Rectal smooth muscle tissue (tissue), 1 donor: ENCODE results near the gene TMEM86B.
"Not testable (repeated sequence)": the region's sequence is repeated elsewhere in the genome, so short reads cannot be mapped to it uniquely, and the experiment has no call there.

Experiments used
- H3K27ac ChIP-seq: one replicate; pipeline ENCODE4 v1.7.0; 2013; ENCODE audit warnings: low read depth, low read length, inconsistent platforms
- H3K27me3 ChIP-seq: one replicate; pipeline ENCODE4 v1.7.0; 2013; ENCODE audit warnings: low read length; ENCODE audit not compliant: control insufficient read depth, insufficient read depth
- H3K36me3 ChIP-seq: one replicate; pipeline ENCODE4 v1.7.0; 2013; ENCODE audit warnings: low read length; ENCODE audit not compliant: control insufficient read depth, insufficient read depth
- H3K4me1 ChIP-seq: one replicate; pipeline ENCODE4 v1.7.0; 2013; ENCODE audit warnings: low read length; ENCODE audit not compliant: control insufficient read depth, insufficient read depth
- H3K4me3 ChIP-seq: one replicate; pipeline ENCODE4 v1.7.0; 2013; ENCODE audit warnings: low read length
- H3K9ac ChIP-seq: one replicate; pipeline ENCODE4 v1.7.0; 2013; ENCODE audit warnings: low read length

Gene TMEM86B

GRCh38 chr19:55216461-55217198 lies 11.9 kb downstream of the TMEM86B start:
- Histone ChIP-seq H3K27me3 (no peaks in the 10 kb centered on the region), H3K27ac (peak overlapping the region; percentile 21), H3K9ac (no peak overlapping the region), H3K36me3 (no peaks in the 10 kb centered on the region), H3K4me3 (peak overlapping the region; percentile 59), H3K4me1 (no peaks in the 10 kb centered on the region)

- H3K27me3 ChIP-seq = no peaks in the 10 kb centered on the region
- H3K27ac ChIP-seq = no peak overlapping the region
- H3K4me3 ChIP-seq = no peak overlapping the region
- no peaks in the 10 kb centered on the region for H3K4me1 ChIP-seq
- no peaks in the 10 kb centered on the region for H3K36me3 ChIP-seq
- no peak overlapping the region for H3K9ac ChIP-seq
Observed at GRCh38 chr19:55213547-55213946, 15.0 kb downstream of the TMEM86B start.

GRCh38 chr19:55212447-55212846 lies 16.1 kb downstream of the TMEM86B start:
- Histone ChIP-seq H3K27me3 (no peaks in the 10 kb centered on the region), H3K4me3 (no peak overlapping the region), H3K36me3 (no peaks in the 10 kb centered on the region), H3K27ac (no peak overlapping the region), H3K4me1 (no peaks in the 10 kb centered on the region), H3K9ac (no peak overlapping the region)

GRCh38 chr19:55209693-55210472 lies 18.7 kb downstream of the TMEM86B start:
- H3K36me3 ChIP-seq = no peaks in the 10 kb centered on the region
- no peak overlapping the region for H3K4me3 ChIP-seq
- no peak overlapping the region for H3K27ac ChIP-seq
- no peaks in the 10 kb centered on the region for H3K4me1 ChIP-seq
- H3K9ac ChIP-seq = no peak overlapping the region
- no peaks in the 10 kb centered on the region for H3K27me3 ChIP-seq

- Histone ChIP-seq H3K9ac (no peak within 1 kb of the TSS), H3K4me3 (peak within 1 kb of the TSS; percentile 55), H3K27me3 (no peaks in the 10 kb centered on the region), H3K27ac (no peak within 1 kb of the TSS), H3K4me1 (no peaks in the 10 kb centered on the region), H3K36me3 (no peaks in the 10 kb centered on the region)
Observed at GRCh38 chr19:55208880-55209692, 19.5 kb downstream of the TMEM86B start, which contains the start of gene PTPRH. Gene PTPRH, minus strand, starts transcription at chr19:55209501. Its CDS starts 68 bp downstream, at chr19:55209433.

- peak overlapping the region; percentile 18 for H3K9ac ChIP-seq
- H3K4me1 ChIP-seq = no peaks in the 10 kb centered on the region
- no peaks in the 10 kb centered on the region for H3K27me3 ChIP-seq
- H3K4me3 ChIP-seq = peak overlapping the region; percentile 39
- no peaks in the 10 kb centered on the region for H3K36me3 ChIP-seq
- H3K27ac ChIP-seq = peak overlapping the region; percentile 9
Observed at GRCh38 chr19:55206664-55207500, 21.7 kb downstream of the TMEM86B start.

GRCh38 chr19:55202199-55202598 lies 26.4 kb downstream of the TMEM86B start:
- not testable (repeated sequence) for H3K27ac ChIP-seq, H3K4me3 ChIP-seq, H3K9ac ChIP-seq, H3K27me3 ChIP-seq, H3K36me3 ChIP-seq, H3K4me1 ChIP-seq

- Histone ChIP-seq H3K4me1 (no peaks in the 10 kb centered on the region), H3K4me3 (no peak overlapping the region), H3K27me3 (no peaks in the 10 kb centered on the region), H3K27ac (no peak overlapping the region), H3K9ac (no peak overlapping the region), H3K36me3 (no peaks in the 10 kb centered on the region)
Observed at GRCh38 chr19:55199620-55200204, 28.9 kb downstream of the TMEM86B start.

- Histone ChIP-seq H3K4me3 (no peak overlapping the region), H3K9ac (no peak overlapping the region), H3K4me1 (no peaks in the 10 kb centered on the region), H3K27me3 (no peaks in the 10 kb centered on the region), H3K27ac (no peak overlapping the region), H3K36me3 (no peaks in the 10 kb centered on the region)
Observed at GRCh38 chr19:55198651-55199050, 29.9 kb downstream of the TMEM86B start.

- no peaks in the 10 kb centered on the region for H3K36me3 ChIP-seq
- no peaks in the 10 kb centered on the region for H3K27me3 ChIP-seq
- H3K9ac ChIP-seq = no peak overlapping the region
- no peaks in the 10 kb centered on the region for H3K4me1 ChIP-seq
- no peak overlapping the region for H3K27ac ChIP-seq
- no peak overlapping the region for H3K4me3 ChIP-seq
Observed at GRCh38 chr19:55197528-55197927, 31.0 kb downstream of the TMEM86B start.

- Histone ChIP-seq H3K27ac (no peak overlapping the region), H3K4me1 (no peaks in the 10 kb centered on the region), H3K27me3 (no peaks in the 10 kb centered on the region), H3K36me3 (no peaks in the 10 kb centered on the region), H3K9ac (no peak overlapping the region), H3K4me3 (no peak overlapping the region)
Observed at GRCh38 chr19:55196803-55197202, 31.8 kb downstream of the TMEM86B start.
